Thyroid gland (tissue), 4 donors: ENCODE measurements around the gene MIA2.

Source experiments
- POLR2A ChIP-seq, 2 donors: fragments of 450-650 bp; IDR thresholded peaks; one replicate each; pipeline ENCODE4 v1.6.1; 2017; ENCODE audit warnings: antibody characterized with exemption in 2 of 2, mild to moderate bottlenecking in 2 of 2, moderate library complexity in 1 of 2
- TF ChIP-seq, protein P1 (sequence below), 6 experiments: fragments of 200-600 bp in 3 of 6; fragments of 450-650 bp in 3 of 6; sonication (generic) in 3 of 6; IDR thresholded peaks; one replicate each; pipeline ENCODE4 v1.5.1; 2016 to 2019; ENCODE audit warnings: antibody characterized with exemption in 6 of 6, mild to moderate bottlenecking in 2 of 6, inconsistent platforms in 1 of 6, moderate library complexity in 1 of 6

GRCh38 chr14:39211109-39211741 is 22.5 kb upstream of the MIA2 start:
- TF ChIP-seq, protein P1, sequence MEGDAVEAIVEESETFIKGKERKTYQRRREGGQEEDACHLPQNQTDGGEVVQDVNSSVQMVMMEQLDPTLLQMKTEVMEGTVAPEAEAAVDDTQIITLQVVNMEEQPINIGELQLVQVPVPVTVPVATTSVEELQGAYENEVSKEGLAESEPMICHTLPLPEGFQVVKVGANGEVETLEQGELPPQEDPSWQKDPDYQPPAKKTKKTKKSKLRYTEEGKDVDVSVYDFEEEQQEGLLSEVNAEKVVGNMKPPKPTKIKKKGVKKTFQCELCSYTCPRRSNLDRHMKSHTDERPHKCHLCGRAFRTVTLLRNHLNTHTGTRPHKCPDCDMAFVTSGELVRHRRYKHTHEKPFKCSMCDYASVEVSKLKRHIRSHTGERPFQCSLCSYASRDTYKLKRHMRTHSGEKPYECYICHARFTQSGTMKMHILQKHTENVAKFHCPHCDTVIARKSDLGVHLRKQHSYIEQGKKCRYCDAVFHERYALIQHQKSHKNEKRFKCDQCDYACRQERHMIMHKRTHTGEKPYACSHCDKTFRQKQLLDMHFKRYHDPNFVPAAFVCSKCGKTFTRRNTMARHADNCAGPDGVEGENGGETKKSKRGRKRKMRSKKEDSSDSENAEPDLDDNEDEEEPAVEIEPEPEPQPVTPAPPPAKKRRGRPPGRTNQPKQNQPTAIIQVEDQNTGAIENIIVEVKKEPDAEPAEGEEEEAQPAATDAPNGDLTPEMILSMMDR (IDR thresholded peaks at IDR 0.05): no peak
- TF ChIP-seq POLR2A (IDR thresholded peaks at IDR 0.05): no peak
